OCI-LY1 (cell line): ENCODE data around the gene GUCY1B1.
"Not testable (repeated sequence)": the region's sequence is repeated elsewhere in the genome, so short reads cannot be mapped to it uniquely, and the experiment has no call there.

Experiments
- H2AFZ ChIP-seq: fragments of 200-600 bp; sonication (generic), shearing (Covaris generic); 2 replicates; pipeline ENCODE4 v1.6.0; 2014; ENCODE audit warnings: antibody characterized with exemption, mild to moderate bottlenecking, low read length
- H3F3A ChIP-seq: fragments of 200-600 bp; sonication (generic), shearing (Covaris generic); 2 replicates; pipeline ENCODE4 v1.6.0; 2014; ENCODE audit warnings: mild to moderate bottlenecking, antibody characterized with exemption, low read length, moderate library complexity; ENCODE audit not compliant: insufficient read depth
- H3K27ac ChIP-seq: fragments of 200-600 bp; sonication (generic); 2 replicates; pipeline ENCODE4 v1.5.1; 2014; ENCODE audit warnings: low read length, mixed run types, mild to moderate bottlenecking, low read depth; ENCODE audit not compliant: poor library complexity, severe bottlenecking
- H3K27me3 ChIP-seq: fragments of 200-600 bp; sonication (generic); 2 replicates; pipeline ENCODE4 v1.6.0; 2014; ENCODE audit warnings: antibody characterized with exemption, mild to moderate bottlenecking, low read length, moderate library complexity; ENCODE audit not compliant: insufficient read depth
- H3K36me3 ChIP-seq: fragments of 200-600 bp; sonication (generic); 2 replicates; pipeline ENCODE4 v1.6.1; 2014; ENCODE audit warnings: mild to moderate bottlenecking, antibody characterized with exemption, low read length, moderate library complexity, mixed read lengths; ENCODE audit not compliant: insufficient read depth
- H3K4me1 ChIP-seq: fragments of 200-600 bp; sonication (generic); 2 replicates; pipeline ENCODE4 v1.5.1; 2014; ENCODE audit warnings: mild to moderate bottlenecking, low read length, moderate library complexity; ENCODE audit not compliant: insufficient read depth, severe bottlenecking
- H3K4me2 ChIP-seq: fragments of 200-600 bp; sonication (generic), shearing (Covaris generic); 2 replicates; pipeline ENCODE4 v1.6.1; 2014; ENCODE audit warnings: low read length
- H3K4me3 ChIP-seq: fragments of 200-600 bp; sonication (generic); 2 replicates; pipeline ENCODE4 v1.5.1; 2014; ENCODE audit warnings: low read length, low read depth, mild to moderate bottlenecking, mixed read lengths; ENCODE audit not compliant: poor library complexity, severe bottlenecking
- H3K79me2 ChIP-seq: fragments of 200-600 bp; shearing (Covaris generic); 2 replicates; pipeline ENCODE4 v1.6.1; 2016; ENCODE audit warnings: mixed run types, low read length, mixed read lengths; ENCODE audit not compliant: insufficient read depth
- H3K9ac ChIP-seq: fragments of 200-600 bp; sonication (generic), shearing (Covaris generic); 2 replicates; pipeline ENCODE4 v1.6.1; 2014; ENCODE audit warnings: mild to moderate bottlenecking, low read length, mixed read lengths
- H3K9me2 ChIP-seq: fragments of 200-600 bp; sonication (generic), shearing (Covaris generic); 2 replicates; pipeline ENCODE4 v1.6.1; 2014; ENCODE audit warnings: low read depth, mild to moderate bottlenecking, low read length, mixed read lengths
- H3K9me3 ChIP-seq: fragments of 200-600 bp; shearing (Covaris generic); 2 replicates; pipeline ENCODE4 v1.6.1; 2014; ENCODE audit warnings: low read length, mixed read lengths
- H4K20me1 ChIP-seq: fragments of 200-600 bp; sonication (generic), shearing (Covaris generic); 2 replicates; pipeline ENCODE4 v1.6.0; 2016; ENCODE audit warnings: mild to moderate bottlenecking, low read length; ENCODE audit not compliant: insufficient read depth
- CTCF ChIP-seq: fragments of 200-600 bp; sonication (generic), shearing (Covaris generic); IDR thresholded peaks from 2 replicates; pipeline ENCODE4 v1.5.1; 2017; ENCODE audit warnings: mild to moderate bottlenecking, antibody characterized with exemption, low read length, moderate library complexity, mixed read lengths
- EZH2 ChIP-seq: fragments of 200-600 bp; sonication (generic), shearing (Covaris generic); IDR thresholded peaks from 2 replicates; pipeline ENCODE4 v1.8.0; 2017; ENCODE audit warnings: borderline replicate concordance, mixed run types, mild to moderate bottlenecking, antibody characterized with exemption, low read length, moderate library complexity, mixed read lengths

Gene GUCY1B1

GRCh38 chr4:155794589-155795236 is 35.9 kb downstream of the GUCY1B1 start:
- H3K4me3 ChIP-seq = no peak overlapping the region
- no peaks in the 10 kb centered on the region for H3K27me3 ChIP-seq
- no peaks in the 10 kb centered on the region for H3F3A ChIP-seq
- H3K9ac ChIP-seq = no peak overlapping the region
- H3K79me2 ChIP-seq = no peaks in the 10 kb centered on the region
- H3K36me3 ChIP-seq = no peaks in the 10 kb centered on the region
- H4K20me1 ChIP-seq = no peaks in the 10 kb centered on the region
- no peak overlapping the region for H3K4me2 ChIP-seq
- no peaks in the 10 kb centered on the region for H3K9me2 ChIP-seq
- H3K9me3 ChIP-seq = no peaks in the 10 kb centered on the region
- H2AFZ ChIP-seq = no peak overlapping the region
- no peak overlapping the region for H3K27ac ChIP-seq
- no peak for TF ChIP-seq CTCF
- TF ChIP-seq EZH2 = no peak
- no peaks in the 10 kb centered on the region for H3K4me1 ChIP-seq

- no peaks in the 10 kb centered on the region for H3K79me2 ChIP-seq
- no peaks in the 10 kb centered on the region for H3K9me3 ChIP-seq
- H3K9me2 ChIP-seq = no peaks in the 10 kb centered on the region
- H3K36me3 ChIP-seq = no peaks in the 10 kb centered on the region
- H3K4me1 ChIP-seq = no peaks in the 10 kb centered on the region
- H3K4me2 ChIP-seq = no peak overlapping the region
- H2AFZ ChIP-seq = no peak overlapping the region
- H3K9ac ChIP-seq = no peak overlapping the region
- H3K27ac ChIP-seq = no peak overlapping the region
- no peaks in the 10 kb centered on the region for H3K27me3 ChIP-seq
- no peaks in the 10 kb centered on the region for H3F3A ChIP-seq
- TF ChIP-seq EZH2 = no peak
- TF ChIP-seq CTCF = peak; percentile 42; the same call in 1 of the 2 replicates
- H4K20me1 ChIP-seq = no peaks in the 10 kb centered on the region
- H3K4me3 ChIP-seq = no peak overlapping the region
Measured at GRCh38 chr4:155795991-155796390, 37.2 kb downstream of the GUCY1B1 start.

- not testable (repeated sequence) for H3K4me3 ChIP-seq, H3F3A ChIP-seq, H2AFZ ChIP-seq, H3K79me2 ChIP-seq, H3K27me3 ChIP-seq, H3K9me2 ChIP-seq, H3K4me2 ChIP-seq, H3K36me3 ChIP-seq, H3K9ac ChIP-seq, H3K9me3 ChIP-seq, H3K27ac ChIP-seq, H3K4me1 ChIP-seq, H4K20me1 ChIP-seq
Measured at GRCh38 chr4:155797581-155797980, 38.8 kb downstream of the GUCY1B1 start.

GRCh38 chr4:155799116-155799793 is 40.4 kb downstream of the GUCY1B1 start:
- no peak overlapping the region for H3K4me3 ChIP-seq
- TF ChIP-seq EZH2 = no peak
- H3K27ac ChIP-seq = no peak overlapping the region

More at GRCh38 chr4:155799116-155799793, 40.4 kb downstream of the GUCY1B1 start:
- H3K27me3 ChIP-seq = no peaks in the 10 kb centered on the region
- H3K36me3 ChIP-seq = no peaks in the 10 kb centered on the region
- no peaks in the 10 kb centered on the region for H3K79me2 ChIP-seq
- H4K20me1 ChIP-seq = no peaks in the 10 kb centered on the region
- no peaks in the 10 kb centered on the region for H3K9me3 ChIP-seq
- no peak overlapping the region for H2AFZ ChIP-seq
- no peaks in the 10 kb centered on the region for H3F3A ChIP-seq
- H3K9ac ChIP-seq = no peak overlapping the region
- no peak overlapping the region for H3K4me2 ChIP-seq
- no peaks in the 10 kb centered on the region for H3K9me2 ChIP-seq
- H3K4me1 ChIP-seq = no peaks in the 10 kb centered on the region
